Measurements from ENCODE around the gene LIN54.
A peak's percentile ranks its signal among the peaks of the same experiment; 100 is the strongest.
"Not testable (repeated sequence)": the region's sequence is repeated elsewhere in the genome, so short reads cannot be mapped to it uniquely, and the experiment has no call there.

Gene LIN54

GRCh38 chr4:82965763-82966162, 44.9 kb downstream of the LIN54 start:
- peaks cover 26% of the 10 kb centered on the region for H3K36me3 Mint-ChIP-seq (ENCODE audit: insufficient read depth)
- peaks cover 19% of the 10 kb centered on the region for H3K4me1 Mint-ChIP-seq
- no peak overlapping the region for H3K4me3 Mint-ChIP-seq
- no peaks in the 10 kb centered on the region for H3K27me3 Mint-ChIP-seq
- no peaks in the 10 kb centered on the region for H3K9me3 Mint-ChIP-seq
- DNase-seq (ENCODE audit: low spot score in 2 of 2) (no peak), ATAC-seq (replicated peaks; ENCODE audit: extremely low read depth, poor library complexity, severe bottlenecking) (no peak)
- H3K27ac Mint-ChIP-seq (ENCODE audit: low read depth) = peak overlapping the region; percentile 47

DNA sequence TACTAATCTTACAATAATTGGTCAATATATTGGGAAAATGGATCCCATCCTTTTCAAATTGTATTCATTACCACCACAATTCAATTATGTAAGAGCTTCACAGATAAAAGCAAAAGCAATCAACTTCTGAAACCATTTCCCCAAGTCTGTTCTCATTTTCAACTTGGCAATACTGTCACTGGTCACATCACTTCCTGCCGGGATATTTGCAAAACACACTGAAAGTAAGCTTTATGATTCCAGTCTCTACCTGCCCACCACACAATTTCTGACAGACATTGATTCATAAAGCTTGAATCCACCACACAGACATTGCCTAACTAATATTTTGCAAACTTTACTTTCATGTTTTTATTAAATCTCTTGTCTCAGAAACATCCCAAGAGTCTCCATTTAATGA, 53.6 kb downstream of the LIN54 start:
- ATAC-seq (replicated peaks; ENCODE audit: extremely low read depth, poor library complexity, severe bottlenecking) = no peak
- peaks cover 13% of the 10 kb centered on the region for H3K4me1 Mint-ChIP-seq
- H3K27ac Mint-ChIP-seq (ENCODE audit: low read depth) = peak overlapping the region; percentile 32
- H3K4me3 Mint-ChIP-seq = no peak overlapping the region
- H3K9me3 Mint-ChIP-seq = no peaks in the 10 kb centered on the region
- no peaks in the 10 kb centered on the region for H3K27me3 Mint-ChIP-seq
- peaks cover 16% of the 10 kb centered on the region for H3K36me3 Mint-ChIP-seq (ENCODE audit: insufficient read depth)
- DNase-seq (ENCODE audit: low spot score in 2 of 2) = no peak

GRCh38 chr4:82954212-82954611, 56.4 kb downstream of the LIN54 start:
- Mint-ChIP-seq H3K4me1 (peaks cover 13% of the 10 kb centered on the region), H3K36me3 (ENCODE audit: insufficient read depth) (peaks cover 11% of the 10 kb centered on the region), H3K4me3 (no peak overlapping the region), H3K27me3 (no peaks in the 10 kb centered on the region), H3K27ac (ENCODE audit: low read depth) (no peak overlapping the region), H3K9me3 (no peaks in the 10 kb centered on the region)
- no peak for DNase-seq (ENCODE audit: low spot score in 2 of 2)
- no peak for ATAC-seq (replicated peaks; ENCODE audit: extremely low read depth, poor library complexity, severe bottlenecking)

- Mint-ChIP-seq H3K27me3 (no peaks in the 10 kb centered on the region), H3K27ac (ENCODE audit: low read depth) (no peak overlapping the region), H3K4me3 (no peak overlapping the region), H3K9me3 (no peaks in the 10 kb centered on the region), H3K4me1 (no peaks in the 10 kb centered on the region), H3K36me3 (ENCODE audit: insufficient read depth) (peaks cover 8% of the 10 kb centered on the region)
- DNase-seq (ENCODE audit: low spot score in 2 of 2) (no peak), ATAC-seq (replicated peaks; ENCODE audit: extremely low read depth, poor library complexity, severe bottlenecking) (no peak)
Measured at GRCh38 chr4:82951196-82951595, 59.4 kb downstream of the LIN54 start.

DNA sequence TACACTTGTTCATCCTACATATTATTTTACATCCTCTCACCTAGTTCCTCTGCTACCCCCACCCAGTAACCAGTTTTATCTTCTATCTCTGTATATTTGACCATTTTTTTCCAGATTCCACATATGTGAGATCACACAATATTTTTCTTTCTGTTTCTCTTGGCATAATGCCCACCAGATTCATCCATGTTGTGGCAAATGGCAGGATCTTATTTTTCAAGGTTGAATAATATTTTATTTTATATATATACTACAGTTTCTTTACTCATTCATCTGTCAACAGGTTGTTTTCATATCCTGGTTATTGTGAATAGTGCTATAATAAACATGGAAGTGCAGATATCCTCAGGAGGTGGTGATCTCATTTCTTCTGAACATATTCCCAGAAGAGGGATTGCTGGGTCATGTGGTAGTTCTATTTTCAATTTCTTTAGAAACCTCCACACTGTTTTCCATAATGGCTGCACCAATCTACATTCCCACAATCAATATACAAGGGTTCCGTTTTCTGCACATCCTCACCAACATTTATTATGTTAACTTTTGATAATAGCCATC, 61.9 kb downstream of the LIN54 start:
- DNase-seq (ENCODE audit: low spot score in 2 of 2) (no peak), ATAC-seq (replicated peaks; ENCODE audit: extremely low read depth, poor library complexity, severe bottlenecking) (no peak)
- Mint-ChIP-seq H3K4me1 (no peaks in the 10 kb centered on the region), H3K4me3 (no peak overlapping the region), H3K27me3 (no peaks in the 10 kb centered on the region), H3K36me3 (ENCODE audit: insufficient read depth) (peaks cover 4% of the 10 kb centered on the region), H3K9me3 (no peaks in the 10 kb centered on the region), H3K27ac (ENCODE audit: low read depth) (no peak overlapping the region)

- Mint-ChIP-seq H3K36me3 (ENCODE audit: insufficient read depth) (peaks cover 2% of the 10 kb centered on the region), H3K4me3 (no peak overlapping the region), H3K4me1 (no peaks in the 10 kb centered on the region), H3K27ac (ENCODE audit: low read depth) (no peak overlapping the region), H3K27me3 (no peaks in the 10 kb centered on the region), H3K9me3 (no peaks in the 10 kb centered on the region)
- no peak for ATAC-seq (replicated peaks; ENCODE audit: extremely low read depth, poor library complexity, severe bottlenecking)
- DNase-seq (ENCODE audit: low spot score in 2 of 2) = no peak
Measured at GRCh38 chr4:82947498-82947897, 63.1 kb downstream of the LIN54 start.

GRCh38 chr4:82939414-82939813, 71.2 kb downstream of the LIN54 start:
- H3K4me1 Mint-ChIP-seq = no peaks in the 10 kb centered on the region
- peaks cover 38% of the 10 kb centered on the region for H3K36me3 Mint-ChIP-seq (ENCODE audit: insufficient read depth)
- H3K27ac Mint-ChIP-seq (ENCODE audit: low read depth) = peak overlapping the region; percentile 49
- H3K4me3 Mint-ChIP-seq = no peak overlapping the region
- H3K27me3 Mint-ChIP-seq = no peaks in the 10 kb centered on the region
- no peak for DNase-seq (ENCODE audit: low spot score in 2 of 2)
- H3K9me3 Mint-ChIP-seq = no peaks in the 10 kb centered on the region
- no peak for ATAC-seq (replicated peaks; ENCODE audit: extremely low read depth, poor library complexity, severe bottlenecking)

GRCh38 chr4:82934441-82934840, 76.2 kb downstream of the LIN54 start:
- Mint-ChIP-seq H3K27me3 (no peaks in the 10 kb centered on the region), H3K4me1 (no peaks in the 10 kb centered on the region), H3K9me3 (no peaks in the 10 kb centered on the region), H3K36me3 (ENCODE audit: insufficient read depth) (peaks cover 45% of the 10 kb centered on the region), H3K4me3 (no peak overlapping the region), H3K27ac (ENCODE audit: low read depth) (no peak overlapping the region)
- no peak for ATAC-seq (replicated peaks; ENCODE audit: extremely low read depth, poor library complexity, severe bottlenecking)
- no peak for DNase-seq (ENCODE audit: low spot score in 2 of 2)

DNA sequence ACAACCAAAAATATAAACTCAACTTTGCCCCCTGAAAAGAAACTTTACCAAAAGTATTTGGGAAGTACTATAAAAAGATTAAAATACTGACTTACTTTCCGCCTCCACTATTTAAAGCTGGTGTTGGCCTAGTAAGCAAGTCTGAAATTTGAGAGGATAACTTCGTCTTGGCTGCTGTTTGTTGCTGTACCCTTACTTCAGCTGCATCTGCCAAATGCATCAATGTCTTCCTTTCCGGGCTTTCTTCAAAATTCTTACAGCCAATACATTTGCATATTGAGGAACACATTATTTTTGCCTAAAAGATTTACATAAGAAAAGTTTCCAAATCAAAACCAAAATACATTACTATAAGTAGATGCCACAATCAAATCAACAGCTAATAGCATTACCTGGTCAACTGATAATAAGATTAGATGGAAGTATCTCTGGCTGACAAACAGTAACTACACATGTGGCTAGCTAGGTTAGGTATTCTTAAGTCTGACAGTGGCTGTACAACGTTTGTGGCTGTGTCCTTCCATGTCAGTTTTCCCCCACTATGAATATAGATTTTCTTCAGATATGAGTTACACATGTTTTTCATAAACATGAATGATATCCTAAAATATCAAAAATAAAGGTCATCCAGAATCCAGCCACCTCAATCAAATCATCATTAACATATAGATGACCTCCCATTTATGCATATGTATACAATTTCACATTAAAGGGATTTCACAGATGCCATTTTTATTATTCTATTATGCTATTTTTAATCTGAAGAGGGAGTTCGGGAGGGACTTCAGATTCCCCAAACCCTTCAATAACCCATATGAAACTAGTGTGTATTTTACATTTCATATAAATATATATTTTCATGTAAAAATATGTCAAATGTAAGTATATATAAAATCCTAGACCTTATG, 79.5 kb downstream of the LIN54 start:
- Mint-ChIP-seq H3K9me3 (no peaks in the 10 kb centered on the region), H3K36me3 (ENCODE audit: insufficient read depth) (peaks cover 28% of the 10 kb centered on the region), H3K27ac (ENCODE audit: low read depth) (no peak overlapping the region), H3K4me1 (no peaks in the 10 kb centered on the region), H3K4me3 (no peak overlapping the region), H3K27me3 (no peaks in the 10 kb centered on the region)
- DNase-seq (ENCODE audit: low spot score in 2 of 2) (no peak), ATAC-seq (replicated peaks; ENCODE audit: extremely low read depth, poor library complexity, severe bottlenecking) (no peak)

DNA sequence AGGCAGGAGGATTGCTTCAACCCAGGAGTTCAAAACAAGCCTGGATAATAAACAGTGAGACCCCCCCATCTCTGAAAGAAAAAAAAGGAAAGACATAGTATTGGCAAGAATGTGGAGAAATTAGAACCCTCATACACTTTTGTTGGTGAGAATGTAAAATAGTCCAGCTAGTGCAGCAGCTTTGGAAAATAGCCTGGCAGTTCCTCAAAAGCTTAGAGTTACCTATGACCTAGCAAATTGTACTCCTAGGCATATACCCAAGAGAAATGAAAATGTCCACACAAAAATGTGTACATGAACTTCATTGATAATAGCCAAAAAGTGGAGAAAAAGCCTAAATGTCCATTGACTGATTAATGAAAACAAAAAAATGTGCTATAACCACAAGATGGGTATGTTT, 88.8 kb downstream of the LIN54 start:
- H3K27ac Mint-ChIP-seq (ENCODE audit: low read depth) = no peak overlapping the region
- no peaks in the 10 kb centered on the region for H3K9me3 Mint-ChIP-seq
- H3K4me1 Mint-ChIP-seq = no peaks in the 10 kb centered on the region
- DNase-seq (ENCODE audit: low spot score in 2 of 2) (no peak), ATAC-seq (replicated peaks; ENCODE audit: extremely low read depth, poor library complexity, severe bottlenecking) (no peak)
- H3K4me3 Mint-ChIP-seq = no peak overlapping the region
- H3K27me3 Mint-ChIP-seq = no peaks in the 10 kb centered on the region
- peaks cover 6% of the 10 kb centered on the region for H3K36me3 Mint-ChIP-seq (ENCODE audit: insufficient read depth)

DNA sequence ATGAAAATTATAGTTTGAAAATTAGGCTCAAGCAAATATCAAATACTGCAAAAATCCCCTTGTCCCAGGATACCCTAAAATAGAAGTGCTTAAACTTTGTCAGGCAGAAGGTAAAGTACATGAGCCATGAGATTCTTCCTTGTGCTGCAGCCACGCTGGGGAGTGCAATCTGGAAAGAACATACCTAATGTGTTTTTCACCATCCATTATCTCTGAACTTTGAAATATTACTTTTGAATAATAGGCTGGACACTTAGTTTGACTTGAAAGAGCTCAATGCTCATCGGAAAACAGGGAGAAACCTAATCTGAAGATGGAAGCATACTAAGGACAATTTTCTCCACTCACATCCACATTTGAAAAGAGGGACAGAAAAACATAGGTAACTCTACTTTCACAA, 91.2 kb downstream of the LIN54 start:
- ATAC-seq (replicated peaks; ENCODE audit: extremely low read depth, poor library complexity, severe bottlenecking) = no peak
- Mint-ChIP-seq H3K27me3 (no peaks in the 10 kb centered on the region), H3K4me3 (no peak overlapping the region), H3K9me3 (no peaks in the 10 kb centered on the region), H3K36me3 (ENCODE audit: insufficient read depth) (peaks cover 7% of the 10 kb centered on the region), H3K4me1 (no peaks in the 10 kb centered on the region), H3K27ac (ENCODE audit: low read depth) (no peak overlapping the region)
- DNase-seq (ENCODE audit: low spot score in 2 of 2) = no peak

- Mint-ChIP-seq H3K9me3 (no peaks in the 10 kb centered on the region), H3K36me3 (ENCODE audit: insufficient read depth) (peaks cover 7% of the 10 kb centered on the region), H3K4me3 (no peak overlapping the region), H3K27me3 (no peaks in the 10 kb centered on the region), H3K4me1 (no peaks in the 10 kb centered on the region), H3K27ac (ENCODE audit: low read depth) (no peak overlapping the region)
- DNase-seq (ENCODE audit: low spot score in 2 of 2) (no peak), ATAC-seq (replicated peaks; ENCODE audit: extremely low read depth, poor library complexity, severe bottlenecking) (no peak)
Measured at GRCh38 chr4:82918091-82918490, 92.5 kb downstream of the LIN54 start.

DNA sequence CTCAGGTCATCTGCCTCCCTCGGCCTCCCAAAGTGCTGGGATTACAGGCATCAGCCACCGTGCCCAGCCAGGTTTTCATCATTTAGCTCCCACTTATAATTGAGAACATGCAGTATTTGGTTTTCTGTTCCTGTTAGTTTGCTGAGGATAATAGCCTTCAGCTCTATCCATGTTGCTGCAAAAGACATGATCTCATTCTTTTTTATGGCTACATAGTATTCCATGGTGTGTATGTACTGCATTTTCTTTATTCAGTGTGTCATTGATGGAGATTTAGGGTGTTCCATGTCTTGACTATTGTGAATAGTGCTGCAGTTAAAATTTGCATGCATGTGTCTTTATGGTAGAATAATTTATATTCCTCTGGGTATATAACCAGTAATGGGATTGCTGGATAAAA, 96.7 kb downstream of the LIN54 start:
- H3K9me3 Mint-ChIP-seq; DNase-seq (ENCODE audit: low spot score in 2 of 2); H3K27me3 Mint-ChIP-seq; H3K27ac Mint-ChIP-seq (ENCODE audit: low read depth); ATAC-seq (replicated peaks; ENCODE audit: extremely low read depth, poor library complexity, severe bottlenecking); H3K4me3 Mint-ChIP-seq; H3K36me3 Mint-ChIP-seq (ENCODE audit: insufficient read depth); H3K4me1 Mint-ChIP-seq: not testable (repeated sequence)

Data from central memory CD8-positive, alpha-beta T cell (primary cell).